Measurements from ENCODE around the gene KCNN2. TPM values are rescaled to one million over a fixed set of nuclear protein-coding genes. Genes with fewer than 3 reads are reported as not detected.

KCNN2 gene
- total and polyA plus RNA-seq, 2 of the 4 experiments (the other 2 are of a cell fraction) = 2.2 to 8.8 TPM

DNA sequence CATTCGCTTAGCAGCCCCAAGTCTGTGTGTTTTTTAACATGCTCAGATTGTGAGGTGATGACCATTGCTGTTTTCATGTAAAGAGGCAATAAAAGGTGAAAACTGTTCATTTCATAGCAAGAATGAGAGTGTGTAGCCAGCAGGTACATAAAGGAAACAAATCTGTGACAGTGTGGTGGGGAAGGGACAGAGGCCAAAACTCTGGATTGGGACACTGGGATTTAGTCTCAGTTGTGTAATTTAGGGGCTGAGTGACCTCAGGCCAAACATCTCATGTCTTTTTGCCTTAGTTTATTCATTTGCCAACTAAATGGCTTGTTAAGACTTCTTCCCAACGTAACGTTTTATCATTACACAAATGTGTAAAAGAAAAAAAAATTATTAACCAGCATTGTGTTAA is 47.0 kb downstream of the KCNN2 start:
- H3K4me1 ChIP-seq (ENCODE audit: control insufficient read depth, insufficient read depth, low read length) = peaks cover 9% of the 10 kb centered on the region; the same call in 1 of the 2 replicates
- H3K79me1 ChIP-seq (ENCODE audit: low read depth in 1 of 2, low read length in 2 of 2) = no peaks in the 10 kb centered on the region
- no peak overlapping the region for H2BK5ac ChIP-seq (ENCODE audit: low read depth, low read length, poor library complexity, severe bottlenecking)
- CTCF ChIA-PET = no interaction called here
- H3K4ac ChIP-seq (ENCODE audit: low read depth, low read length) = no peak overlapping the region
- H3K27me3 ChIP-seq (ENCODE audit: control insufficient read depth, insufficient read depth, low read length) = no peaks in the 10 kb centered on the region
- no peak overlapping the region for H2AK5ac ChIP-seq (ENCODE audit: low read depth, low read length)
- no peak overlapping the region for H2BK20ac ChIP-seq (ENCODE audit: low read depth, low read length)
- no peak overlapping the region for H2BK15ac ChIP-seq (ENCODE audit: low read depth, low read length)
- dilution Hi-C loops (cut with HindIII; ENCODE audit: low sequenced_read_pairs, unreplicated experiment) (no loop called here), in situ Hi-C loops (cut with MboI; ENCODE audit: low sequenced_read_pairs) (no loop called here), intact Hi-C loops (cut with micrococcal nuclease) (no loop called here)
- DNase-seq (no peak), ATAC-seq (ENCODE audit: low read depth) (no peak)
- H3K9me3 ChIP-seq (ENCODE audit: control insufficient read depth, insufficient read depth, low read length) = no peaks in the 10 kb centered on the region
- no CpG with 5 or more reads among the region's 3 CpGs for WGBS, 2 experiments (ENCODE audit: extremely low coverage in 2 of 2, insufficient read length in 1 of 2)
- H3K4me3 ChIP-seq (ENCODE audit: insufficient read depth, low read depth, low read length) = no peak overlapping the region
- no peaks in the 10 kb centered on the region for H3K36me3 ChIP-seq (ENCODE audit: control insufficient read depth, insufficient read depth, low read length)
- H3K56ac ChIP-seq (ENCODE audit: extremely low read depth, insufficient read depth, low read length) = no peak overlapping the region
- no peak overlapping the region for H4K8ac ChIP-seq (ENCODE audit: low read depth in 2 of 2, low read length in 2 of 2)
- H4K20me1 ChIP-seq (ENCODE audit: insufficient read depth, low read length) = no peaks in the 10 kb centered on the region
- H3K23ac ChIP-seq (ENCODE audit: low read depth, low read length) = no peak overlapping the region
- no peak overlapping the region for H3K27ac ChIP-seq (ENCODE audit: insufficient read depth, low read length)
- no peak overlapping the region for H3K4me2 ChIP-seq (ENCODE audit: low read depth, low read length)
- H3K14ac ChIP-seq (replicated peaks; ENCODE audit: low read depth, low read length) = no peak overlapping the region
- H4K91ac ChIP-seq (ENCODE audit: insufficient read depth, low read depth, low read length) = no peak overlapping the region
- no TSS peak for BruUV-seq (replicated peaks)
- no peak overlapping the region for H2AK9ac ChIP-seq (replicated peaks; ENCODE audit: low read depth, low read length, poor library complexity)
- H3K18ac ChIP-seq (ENCODE audit: low read depth, low read length) = no peak overlapping the region
- POLR2A ChIA-PET (ENCODE audit: unreplicated experiment) = no interaction called here
- no peak overlapping the region for H2AFZ ChIP-seq (replicated peaks; ENCODE audit: low read length, poor library complexity)
- TF ChIP-seq SMC3 (IDR thresholded peaks at IDR 0.05; ENCODE audit: low read depth, low read length) = no peak
- no peak for TF ChIP-seq ELK1 (IDR thresholded peaks at IDR 0.05; ENCODE audit: borderline replicate concordance, low read depth, low read length)
- no peak for TF ChIP-seq CEBPB (IDR thresholded peaks at IDR 0.05; ENCODE audit: low read depth, low read length)
- TF ChIP-seq, protein P1, sequence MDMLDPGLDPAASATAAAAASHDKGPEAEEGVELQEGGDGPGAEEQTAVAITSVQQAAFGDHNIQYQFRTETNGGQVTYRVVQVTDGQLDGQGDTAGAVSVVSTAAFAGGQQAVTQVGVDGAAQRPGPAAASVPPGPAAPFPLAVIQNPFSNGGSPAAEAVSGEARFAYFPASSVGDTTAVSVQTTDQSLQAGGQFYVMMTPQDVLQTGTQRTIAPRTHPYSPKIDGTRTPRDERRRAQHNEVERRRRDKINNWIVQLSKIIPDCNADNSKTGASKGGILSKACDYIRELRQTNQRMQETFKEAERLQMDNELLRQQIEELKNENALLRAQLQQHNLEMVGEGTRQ (IDR thresholded peaks at IDR 0.05; ENCODE audit: low read depth, low read length) = no peak
- TF ChIP-seq RFX5 (IDR thresholded peaks at IDR 0.05; ENCODE audit: low read depth, low read length) = no peak
- no peak for TF ChIP-seq CTCF (conservative IDR thresholded peaks at IDR 0.05; ENCODE audit: low read depth, low read length)
- TF ChIP-seq RCOR1 (IDR thresholded peaks at IDR 0.05; ENCODE audit: insufficient replicate concordance, low read length) = no peak
- TF ChIP-seq MAZ (IDR thresholded peaks at IDR 0.05; ENCODE audit: borderline replicate concordance, low read depth, low read length) = no peak
- no peak for TF ChIP-seq NFE2L2 (IDR thresholded peaks at IDR 0.05; ENCODE audit: low read depth, low read length)
- no peak for TF ChIP-seq CHD1 (IDR thresholded peaks at IDR 0.05; ENCODE audit: low read depth, low read length)
- no peak for TF ChIP-seq FOS (IDR thresholded peaks at IDR 0.05; ENCODE audit: low read depth, low read length)
- TF ChIP-seq BHLHE40 (IDR thresholded peaks at IDR 0.05; ENCODE audit: low read depth, low read length) = no peak
- no peak for TF ChIP-seq MAFK (IDR thresholded peaks at IDR 0.05; ENCODE audit: low read depth, low read length)
- TF ChIP-seq MXI1 (IDR thresholded peaks at IDR 0.05; ENCODE audit: borderline replicate concordance, low read depth, low read length) = no peak
- TF ChIP-seq POLR2A (IDR thresholded peaks at IDR 0.05; ENCODE audit: low read depth, low read length) = no peak
- no peak for TF ChIP-seq RAD21 (IDR thresholded peaks at IDR 0.05; ENCODE audit: low read length)
- no peak overlapping the region for H4K5ac ChIP-seq (ENCODE audit: low read depth, low read length)
- no peaks in the 10 kb centered on the region; the same call in 1 of the 2 replicates for H3K9me1 ChIP-seq (ENCODE audit: insufficient read depth, low read length)
- H3K9ac ChIP-seq (ENCODE audit: low read depth, low read length) = no peak overlapping the region
- H2BK120ac ChIP-seq (ENCODE audit: low read depth, low read length) = no peak overlapping the region

Data from IMR-90 (cell line).